Panc1 (cell line): ENCODE results near the gene PLD2. TPM values are rescaled to one million over a fixed set of nuclear protein-coding genes. Genes with fewer than 3 reads are reported as not detected.

Source experiments
- ATAC-seq: fragments of 200-7000 bp; cut with Tn5 transposase; 2 replicates; pipeline ENCODE4 v1.9.1; 2020; ENCODE audit warnings: mild to moderate bottlenecking, moderate library complexity
- BruUV-seq: library from RNA; stranded (reverse); fragments of 400-500 nt; replicated peaks from 2 replicates; lab custom pipeline; 2021; lab: Mats Ljungman, UMichigan
- CTCF ChIA-PET: fragments of 300-600 bp; sonication (Branson Sonifier 250); formaldehyde crosslinking; loops from one replicate; lab custom pipeline; 2022; ENCODE audit warnings: antibody characterized with exemption; lab: Charles Lee
- POLR2A ChIA-PET: fragments of 300-600 bp; sonication (Branson Sonifier 250); formaldehyde crosslinking; loops from one replicate; lab custom pipeline; 2022; ENCODE audit warnings: antibody characterized with exemption; lab: Charles Lee
- DNase-seq: peaks from one replicate; pipeline ENCODE4 v3.0.0-alpha.2; 2010; ENCODE audit warnings: low read depth, low spot score
- H3K27ac ChIP-seq: 2 replicates; pipeline ENCODE4 v1.5.1; 2011; ENCODE audit warnings: mild to moderate bottlenecking, low read length, inconsistent platforms
- H3K27me3 ChIP-seq: fragments of 200-500 bp; sonication (Bioruptor generic); 2 replicates; pipeline ENCODE4 v1.6.0; 2014; ENCODE audit warnings: low read length, inconsistent platforms; ENCODE audit not compliant: control insufficient read depth, insufficient read depth
- H3K36me3 ChIP-seq: fragments of 200-500 bp; sonication (Bioruptor generic); 2 replicates; pipeline ENCODE4 v1.5.1; 2014; ENCODE audit warnings: inconsistent platforms, mild to moderate bottlenecking, low read length, moderate library complexity; ENCODE audit not compliant: control insufficient read depth, insufficient read depth
- H3K4me1 ChIP-seq: 2 replicates; pipeline ENCODE4 v1.5.1; 2011; ENCODE audit warnings: inconsistent platforms, mild to moderate bottlenecking, low read length, moderate library complexity; ENCODE audit not compliant: control insufficient read depth, insufficient read depth
- H3K4me3 ChIP-seq, 2 experiments: 2 replicates each; pipeline ENCODE4 v1.5.1; 2011 to 2012; ENCODE audit warnings: low read depth in 2 of 2, low read length in 2 of 2, mild to moderate bottlenecking in 2 of 2, inconsistent platforms in 1 of 2, moderate library complexity in 1 of 2
- H3K9me3 ChIP-seq: fragments of 200-500 bp; sonication (Bioruptor generic); 2 replicates; pipeline ENCODE4 v1.5.1; 2014; ENCODE audit warnings: low read depth, mild to moderate bottlenecking, inconsistent platforms, low read length, moderate library complexity; ENCODE audit not compliant: control insufficient read depth, insufficient read depth
- POLR2AphosphoS5 ChIP-seq: IDR thresholded peaks from 2 replicates; pipeline ENCODE4 v1.6.1; 2012; ENCODE audit warnings: mild to moderate bottlenecking, low read depth, low read length, moderate library complexity
- SIN3A ChIP-seq: IDR thresholded peaks from 2 replicates; pipeline ENCODE4 v1.6.1; 2012; ENCODE audit warnings: low read depth, mild to moderate bottlenecking, low read length, moderate library complexity, borderline replicate concordance; ENCODE audit not compliant: insufficient read depth
- TCF7L2 ChIP-seq: IDR thresholded peaks from 2 replicates; pipeline ENCODE4 v1.6.1; 2011; ENCODE audit warnings: mild to moderate bottlenecking, low read depth, low read length, inconsistent platforms
- in situ Hi-C: cut with HindIII; loops from 2 replicates; pipeline ENCODE4 v1.10.0; 2016; ENCODE audit warnings: low sequenced_read_pairs, low pct_unique_long_range_greater_than_20kb
- intact Hi-C: fragments of 100-400 bp; cut with micrococcal nuclease; formaldehyde crosslinking; loops from one replicate; pipeline ENCODE4 v1.10.0; 2022; ENCODE audit not compliant: unreplicated experiment
- total RNA-seq: library from RNA; stranded (reverse); gene quantifications from one replicate; pipeline ENCODE4 v1.2.1, GENCODE V29; 2021; ENCODE audit not compliant: unreplicated experiment
- TF ChIP-seq, protein P1 (sequence below): fragments of 450-650 bp; IDR thresholded peaks from 2 replicates; pipeline ENCODE4 v1.5.1; 2017; ENCODE audit warnings: mild to moderate bottlenecking
- TF ChIP-seq, protein P2 (sequence below), 2 experiments: IDR thresholded peaks; 2 replicates each; pipeline ENCODE4 v1.6.1; 2011 to 2012; ENCODE audit warnings: low read depth in 2 of 2, control low read depth in 1 of 2, low read length in 1 of 2, mild to moderate bottlenecking in 1 of 2, moderate library complexity in 1 of 2; ENCODE audit not compliant: insufficient read depth in 1 of 2

The PLD2 gene
- total RNA-seq, 1 experiment from 2014 or later, result 40.2 TPM

DNA sequence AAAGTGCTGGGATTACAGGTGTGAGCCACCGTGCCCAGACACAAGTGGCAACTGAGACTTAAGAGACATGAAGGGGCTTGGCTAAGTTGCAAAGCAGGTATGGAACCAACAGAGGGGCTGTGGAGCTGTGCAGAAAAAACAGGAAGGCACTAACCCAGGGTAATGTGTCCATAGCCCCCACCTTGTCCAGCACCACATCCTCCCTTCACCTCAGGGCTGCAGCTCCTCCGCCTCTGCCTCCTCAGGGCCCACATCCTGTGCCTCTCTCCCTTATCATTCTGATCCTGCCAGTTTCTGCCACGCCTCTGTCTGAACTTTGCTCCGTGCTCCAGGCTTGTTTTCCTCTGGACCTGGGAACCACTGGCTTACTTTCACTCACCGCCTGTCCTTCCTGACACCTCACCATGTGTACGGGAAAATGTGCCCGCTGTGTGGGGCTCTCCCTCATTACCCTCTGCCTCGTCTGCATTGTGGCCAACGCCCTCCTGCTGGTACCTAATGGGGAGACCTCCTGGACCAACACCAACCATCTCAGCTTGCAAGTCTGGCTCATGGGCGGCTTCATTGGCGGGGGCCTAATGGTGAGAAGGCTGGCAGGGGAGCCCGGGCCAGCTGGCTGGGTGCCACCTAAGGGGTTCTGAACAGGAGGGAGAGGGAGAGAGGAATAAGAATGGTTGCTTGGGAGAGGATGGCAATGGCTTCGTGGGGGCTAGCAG is 35.3 kb upstream of the PLD2 start, which contains the start of gene TM4SF5:
TSS of gene TM4SF5 (plus strand) at position 368 of the 716 bp plus-strand sequence. CDS start at position 405, 37 bp downstream.
- no peak within 1 kb of the TSS for H3K27ac ChIP-seq
- ChIA-PET CTCF (no interaction called here), POLR2A (interaction anchor here (0.6 kb wide), 1 partner anchor 200 kb away, joined by 3 read pairs; no protein-coding TSS in a partner anchor)
- no peaks in the 10 kb centered on the region for H3K27me3 ChIP-seq
- TF ChIP-seq TCF7L2 (no peak), POLR2AphosphoS5 (no peak), SIN3A (no peak)
- TF ChIP-seq, protein P1, sequence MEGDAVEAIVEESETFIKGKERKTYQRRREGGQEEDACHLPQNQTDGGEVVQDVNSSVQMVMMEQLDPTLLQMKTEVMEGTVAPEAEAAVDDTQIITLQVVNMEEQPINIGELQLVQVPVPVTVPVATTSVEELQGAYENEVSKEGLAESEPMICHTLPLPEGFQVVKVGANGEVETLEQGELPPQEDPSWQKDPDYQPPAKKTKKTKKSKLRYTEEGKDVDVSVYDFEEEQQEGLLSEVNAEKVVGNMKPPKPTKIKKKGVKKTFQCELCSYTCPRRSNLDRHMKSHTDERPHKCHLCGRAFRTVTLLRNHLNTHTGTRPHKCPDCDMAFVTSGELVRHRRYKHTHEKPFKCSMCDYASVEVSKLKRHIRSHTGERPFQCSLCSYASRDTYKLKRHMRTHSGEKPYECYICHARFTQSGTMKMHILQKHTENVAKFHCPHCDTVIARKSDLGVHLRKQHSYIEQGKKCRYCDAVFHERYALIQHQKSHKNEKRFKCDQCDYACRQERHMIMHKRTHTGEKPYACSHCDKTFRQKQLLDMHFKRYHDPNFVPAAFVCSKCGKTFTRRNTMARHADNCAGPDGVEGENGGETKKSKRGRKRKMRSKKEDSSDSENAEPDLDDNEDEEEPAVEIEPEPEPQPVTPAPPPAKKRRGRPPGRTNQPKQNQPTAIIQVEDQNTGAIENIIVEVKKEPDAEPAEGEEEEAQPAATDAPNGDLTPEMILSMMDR, result no peak
- TF ChIP-seq, protein P2, sequence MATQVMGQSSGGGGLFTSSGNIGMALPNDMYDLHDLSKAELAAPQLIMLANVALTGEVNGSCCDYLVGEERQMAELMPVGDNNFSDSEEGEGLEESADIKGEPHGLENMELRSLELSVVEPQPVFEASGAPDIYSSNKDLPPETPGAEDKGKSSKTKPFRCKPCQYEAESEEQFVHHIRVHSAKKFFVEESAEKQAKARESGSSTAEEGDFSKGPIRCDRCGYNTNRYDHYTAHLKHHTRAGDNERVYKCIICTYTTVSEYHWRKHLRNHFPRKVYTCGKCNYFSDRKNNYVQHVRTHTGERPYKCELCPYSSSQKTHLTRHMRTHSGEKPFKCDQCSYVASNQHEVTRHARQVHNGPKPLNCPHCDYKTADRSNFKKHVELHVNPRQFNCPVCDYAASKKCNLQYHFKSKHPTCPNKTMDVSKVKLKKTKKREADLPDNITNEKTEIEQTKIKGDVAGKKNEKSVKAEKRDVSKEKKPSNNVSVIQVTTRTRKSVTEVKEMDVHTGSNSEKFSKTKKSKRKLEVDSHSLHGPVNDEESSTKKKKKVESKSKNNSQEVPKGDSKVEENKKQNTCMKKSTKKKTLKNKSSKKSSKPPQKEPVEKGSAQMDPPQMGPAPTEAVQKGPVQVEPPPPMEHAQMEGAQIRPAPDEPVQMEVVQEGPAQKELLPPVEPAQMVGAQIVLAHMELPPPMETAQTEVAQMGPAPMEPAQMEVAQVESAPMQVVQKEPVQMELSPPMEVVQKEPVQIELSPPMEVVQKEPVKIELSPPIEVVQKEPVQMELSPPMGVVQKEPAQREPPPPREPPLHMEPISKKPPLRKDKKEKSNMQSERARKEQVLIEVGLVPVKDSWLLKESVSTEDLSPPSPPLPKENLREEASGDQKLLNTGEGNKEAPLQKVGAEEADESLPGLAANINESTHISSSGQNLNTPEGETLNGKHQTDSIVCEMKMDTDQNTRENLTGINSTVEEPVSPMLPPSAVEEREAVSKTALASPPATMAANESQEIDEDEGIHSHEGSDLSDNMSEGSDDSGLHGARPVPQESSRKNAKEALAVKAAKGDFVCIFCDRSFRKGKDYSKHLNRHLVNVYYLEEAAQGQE (IDR thresholded peaks at IDR 0.05; ENCODE audit: insufficient read depth in 1 of 2, low read depth in 2 of 2, low read length in 1 of 2), result no peak
- H3K4me1 ChIP-seq, result no peaks in the 10 kb centered on the region
- H3K4me3 ChIP-seq, result no peak within 1 kb of the TSS
- BruUV-seq, result no TSS peak
- intact Hi-C loops, result no loop called here
- ATAC-seq, result peak; percentile 55
- DNase-seq, result no peak
- H3K36me3 ChIP-seq, result no peaks in the 10 kb centered on the region
- no peaks in the 10 kb centered on the region for H3K9me3 ChIP-seq
- in situ Hi-C loops, result no loop called here

DNA sequence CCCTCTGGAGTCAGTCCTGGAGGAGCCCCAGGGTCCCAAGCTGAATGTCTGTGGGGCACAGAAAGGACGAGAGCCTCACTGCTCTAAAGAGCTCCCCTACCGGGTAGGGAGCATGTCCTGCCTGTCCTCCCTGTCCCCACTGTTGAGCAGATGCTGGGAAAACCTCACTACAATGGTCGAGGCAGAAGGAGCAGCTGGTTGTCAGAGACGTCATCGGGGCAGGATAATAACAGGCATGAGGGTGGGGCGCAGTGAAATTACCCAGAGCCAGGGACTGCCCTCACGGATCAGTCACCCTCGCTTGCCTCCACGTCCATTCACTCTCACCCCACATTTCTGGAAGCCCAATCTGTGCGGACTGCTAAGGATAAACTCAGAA is 34.7 kb upstream of the PLD2 start:
- Histone ChIP-seq H3K36me3 (no peaks in the 10 kb centered on the region), H3K4me3 (no peak overlapping the region), H3K27me3 (no peaks in the 10 kb centered on the region), H3K9me3 (no peaks in the 10 kb centered on the region), H3K27ac (no peak overlapping the region), H3K4me1 (no peaks in the 10 kb centered on the region)
- ATAC-seq, result peak; percentile 43; the same call in 1 of the 2 replicates
- no peak for DNase-seq
- ChIA-PET CTCF (no interaction called here), POLR2A (no interaction called here)
- BruUV-seq, result no TSS peak
- intact Hi-C loops (no loop called here), in situ Hi-C loops (no loop called here)
- TF ChIP-seq TCF7L2 (no peak), SIN3A (no peak), POLR2AphosphoS5 (no peak)
- TF ChIP-seq, protein P2 (IDR thresholded peaks at IDR 0.05; ENCODE audit: insufficient read depth in 1 of 2, low read depth in 2 of 2, low read length in 1 of 2), result no peak
- TF ChIP-seq, protein P1, result no peak
